ENCODE data around the gene HIVEP1. TPM values are rescaled to one million over a fixed set of nuclear protein-coding genes. Genes with fewer than 3 reads are reported as not detected.

HIVEP1 gene
- total RNA-seq, 2 donors from 2014 or later, result 33.6 to 35.1 TPM

DNA sequence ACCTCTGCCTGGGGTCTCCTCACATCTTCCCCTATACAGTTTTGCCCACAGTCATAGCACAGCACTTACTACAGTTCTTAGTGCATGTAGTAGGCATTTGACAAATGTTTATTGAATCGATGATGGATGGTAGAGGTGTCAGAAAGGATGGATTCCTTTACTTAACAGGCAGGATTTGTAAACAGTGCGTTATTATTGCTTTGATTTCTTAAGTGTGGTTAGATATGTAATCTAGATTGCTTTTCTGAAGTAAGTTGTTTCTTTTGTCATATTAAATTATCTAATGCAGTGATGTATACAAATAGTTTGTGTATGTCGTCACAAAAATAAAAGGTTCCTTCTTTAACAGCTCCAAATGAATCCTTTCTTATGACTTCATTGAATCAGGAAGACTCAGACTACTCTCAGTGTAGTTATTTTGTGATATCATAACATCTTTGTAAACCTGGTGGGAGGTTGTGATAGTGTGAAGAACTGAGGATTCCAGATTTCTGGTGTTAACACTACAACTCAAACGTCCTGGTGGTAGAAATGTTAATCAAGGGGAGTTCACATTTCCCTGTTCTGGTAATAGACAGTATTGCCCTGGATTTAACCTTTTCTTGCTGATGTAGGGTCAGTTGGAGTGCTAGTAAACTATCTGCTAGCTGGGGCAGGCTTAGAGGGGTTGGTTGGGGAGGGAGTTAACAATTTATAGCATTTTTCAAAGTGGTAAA is 87.7 kb downstream of the HIVEP1 start:
- DNase-seq, result no peak
- 64 to 88% methylated on average over 2 to 4 of the region's 4 CpGs for WGBS, 2 experiments (ENCODE audit: insufficient coverage in 1 of 2, insufficient read length in 1 of 2)
- Mint-ChIP-seq H3K27ac (no peak overlapping the region), H3K9me3 (no peaks in the 10 kb centered on the region), H3K4me1 (peaks cover 9% of the 10 kb centered on the region), H3K27me3 (ENCODE audit: insufficient read depth) (no peaks in the 10 kb centered on the region), H3K36me3 (ENCODE audit: low read depth) (peaks cover 2% of the 10 kb centered on the region), H3K4me3 (no peak overlapping the region)
- Histone ChIP-seq H3K4me1 (ENCODE audit: control insufficient read depth, insufficient read depth, low read length) (no peaks in the 10 kb centered on the region), H3K4me3 (ENCODE audit: low read length) (no peak overlapping the region), H3K9me3 (ENCODE audit: control insufficient read depth, low read length) (no peaks in the 10 kb centered on the region), H3K9ac (ENCODE audit: extremely low read depth, low read length, poor library complexity, severe bottlenecking) (no peak overlapping the region), H3K27ac (ENCODE audit: low read depth, low read length) (no peak overlapping the region), H3K36me3 (ENCODE audit: control insufficient read depth, insufficient read depth, low read length) (no peaks in the 10 kb centered on the region), H3K27me3 (ENCODE audit: control insufficient read depth, insufficient read depth, low read length, poor library complexity, severe bottlenecking) (no peaks in the 10 kb centered on the region)
- TF ChIP-seq, protein P1, sequence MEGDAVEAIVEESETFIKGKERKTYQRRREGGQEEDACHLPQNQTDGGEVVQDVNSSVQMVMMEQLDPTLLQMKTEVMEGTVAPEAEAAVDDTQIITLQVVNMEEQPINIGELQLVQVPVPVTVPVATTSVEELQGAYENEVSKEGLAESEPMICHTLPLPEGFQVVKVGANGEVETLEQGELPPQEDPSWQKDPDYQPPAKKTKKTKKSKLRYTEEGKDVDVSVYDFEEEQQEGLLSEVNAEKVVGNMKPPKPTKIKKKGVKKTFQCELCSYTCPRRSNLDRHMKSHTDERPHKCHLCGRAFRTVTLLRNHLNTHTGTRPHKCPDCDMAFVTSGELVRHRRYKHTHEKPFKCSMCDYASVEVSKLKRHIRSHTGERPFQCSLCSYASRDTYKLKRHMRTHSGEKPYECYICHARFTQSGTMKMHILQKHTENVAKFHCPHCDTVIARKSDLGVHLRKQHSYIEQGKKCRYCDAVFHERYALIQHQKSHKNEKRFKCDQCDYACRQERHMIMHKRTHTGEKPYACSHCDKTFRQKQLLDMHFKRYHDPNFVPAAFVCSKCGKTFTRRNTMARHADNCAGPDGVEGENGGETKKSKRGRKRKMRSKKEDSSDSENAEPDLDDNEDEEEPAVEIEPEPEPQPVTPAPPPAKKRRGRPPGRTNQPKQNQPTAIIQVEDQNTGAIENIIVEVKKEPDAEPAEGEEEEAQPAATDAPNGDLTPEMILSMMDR (conservative IDR thresholded peaks at IDR 0.05), result peak; percentile 47

DNA sequence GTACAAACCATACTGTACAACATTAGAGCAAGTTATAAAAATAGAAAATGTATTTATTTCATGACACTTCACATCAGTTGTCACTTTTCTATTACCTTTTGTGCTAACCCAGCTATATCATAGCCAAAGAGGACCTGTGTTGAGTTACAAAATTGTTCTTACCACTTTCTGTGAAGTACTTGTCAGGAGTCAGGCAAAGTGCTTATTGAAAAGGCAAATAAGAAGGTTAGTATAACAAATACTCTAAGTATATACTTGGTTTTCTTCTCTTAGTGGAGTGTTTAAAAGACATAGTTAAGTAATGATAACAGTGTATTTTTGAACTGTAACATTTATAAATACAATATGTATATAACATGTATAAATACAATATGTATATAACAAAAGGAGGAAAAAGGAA is 88.9 kb downstream of the HIVEP1 start:
- Mint-ChIP-seq H3K9me3 (no peaks in the 10 kb centered on the region), H3K4me1 (peaks cover 9% of the 10 kb centered on the region), H3K27ac (no peak overlapping the region), H3K27me3 (ENCODE audit: insufficient read depth) (no peaks in the 10 kb centered on the region), H3K4me3 (no peak overlapping the region), H3K36me3 (ENCODE audit: low read depth) (peaks cover 2% of the 10 kb centered on the region)
- Histone ChIP-seq H3K4me1 (ENCODE audit: control insufficient read depth, insufficient read depth, low read length) (no peaks in the 10 kb centered on the region), H3K36me3 (ENCODE audit: control insufficient read depth, insufficient read depth, low read length) (no peaks in the 10 kb centered on the region), H3K9ac (ENCODE audit: extremely low read depth, low read length, poor library complexity, severe bottlenecking) (no peak overlapping the region), H3K27ac (ENCODE audit: low read depth, low read length) (no peak overlapping the region), H3K9me3 (ENCODE audit: control insufficient read depth, low read length) (no peaks in the 10 kb centered on the region), H3K4me3 (ENCODE audit: low read length) (no peak overlapping the region), H3K27me3 (ENCODE audit: control insufficient read depth, insufficient read depth, low read length, poor library complexity, severe bottlenecking) (no peaks in the 10 kb centered on the region)
- DNase-seq, result no peak
- TF ChIP-seq, protein P1 (conservative IDR thresholded peaks at IDR 0.05), result no peak

DNA sequence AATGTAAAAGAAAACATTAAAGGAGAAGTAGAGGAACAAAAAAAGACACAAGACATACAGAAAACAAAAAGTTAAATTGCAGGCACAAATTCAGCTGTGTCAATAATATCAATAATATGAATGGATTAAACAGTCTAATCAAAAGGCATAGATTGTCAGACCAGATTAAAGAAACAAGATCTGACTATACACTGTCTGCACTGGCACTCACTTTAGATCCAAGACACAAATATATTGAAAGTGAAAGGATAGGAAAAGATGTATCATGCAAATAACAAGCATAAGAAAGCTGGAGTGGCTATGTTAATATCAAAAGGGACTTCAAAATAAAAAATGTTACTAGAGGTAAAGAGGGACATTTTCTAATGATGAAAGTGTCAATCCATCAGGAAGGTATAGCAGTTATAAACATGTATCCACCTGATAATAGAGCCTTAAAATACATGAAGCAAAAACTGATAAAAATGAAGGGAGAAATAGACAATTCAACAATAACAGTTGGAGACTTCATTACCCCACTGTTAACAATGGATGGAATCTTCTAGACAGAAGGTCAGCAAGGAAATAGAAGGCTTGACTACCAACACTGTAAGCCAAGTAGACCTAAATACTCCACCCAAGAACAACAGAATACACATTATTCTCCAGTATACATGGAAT is 89.7 kb downstream of the HIVEP1 start:
- no peak for DNase-seq
- peaks cover 5% of the 10 kb centered on the region for H3K36me3 Mint-ChIP-seq (ENCODE audit: low read depth)
- H3K27me3 ChIP-seq (ENCODE audit: control insufficient read depth, insufficient read depth, low read length, poor library complexity, severe bottlenecking), result no peaks in the 10 kb centered on the region
- no peaks in the 10 kb centered on the region for H3K4me1 ChIP-seq (ENCODE audit: control insufficient read depth, insufficient read depth, low read length)
- no peaks in the 10 kb centered on the region for H3K27me3 Mint-ChIP-seq (ENCODE audit: insufficient read depth)
- TF ChIP-seq, protein P1 (conservative IDR thresholded peaks at IDR 0.05), result no peak
- H3K4me1 Mint-ChIP-seq, result peaks cover 9% of the 10 kb centered on the region
- peaks cover 3% of the 10 kb centered on the region for H3K9me3 Mint-ChIP-seq
- peaks cover 5% of the 10 kb centered on the region for H3K9me3 ChIP-seq (ENCODE audit: control insufficient read depth, low read length)
- H3K27ac Mint-ChIP-seq, result no peak overlapping the region
- no peak overlapping the region for H3K4me3 ChIP-seq (ENCODE audit: low read length)
- no peak overlapping the region for H3K27ac ChIP-seq (ENCODE audit: low read depth, low read length)
- no peaks in the 10 kb centered on the region for H3K36me3 ChIP-seq (ENCODE audit: control insufficient read depth, insufficient read depth, low read length)
- H3K4me3 Mint-ChIP-seq, result no peak overlapping the region
- H3K9ac ChIP-seq (ENCODE audit: extremely low read depth, low read length, poor library complexity, severe bottlenecking), result no peak overlapping the region

Measured in endodermal cell (in vitro differentiated cells).